ENCODE data around the gene ENGASE. TPM values are rescaled to one million over a fixed set of nuclear protein-coding genes. Genes with fewer than 3 reads are reported as not detected.

The ENGASE gene
- total and polyA plus RNA-seq, 7 donors, result 7.5 to 80.8 (median 26.7) TPM

DNA sequence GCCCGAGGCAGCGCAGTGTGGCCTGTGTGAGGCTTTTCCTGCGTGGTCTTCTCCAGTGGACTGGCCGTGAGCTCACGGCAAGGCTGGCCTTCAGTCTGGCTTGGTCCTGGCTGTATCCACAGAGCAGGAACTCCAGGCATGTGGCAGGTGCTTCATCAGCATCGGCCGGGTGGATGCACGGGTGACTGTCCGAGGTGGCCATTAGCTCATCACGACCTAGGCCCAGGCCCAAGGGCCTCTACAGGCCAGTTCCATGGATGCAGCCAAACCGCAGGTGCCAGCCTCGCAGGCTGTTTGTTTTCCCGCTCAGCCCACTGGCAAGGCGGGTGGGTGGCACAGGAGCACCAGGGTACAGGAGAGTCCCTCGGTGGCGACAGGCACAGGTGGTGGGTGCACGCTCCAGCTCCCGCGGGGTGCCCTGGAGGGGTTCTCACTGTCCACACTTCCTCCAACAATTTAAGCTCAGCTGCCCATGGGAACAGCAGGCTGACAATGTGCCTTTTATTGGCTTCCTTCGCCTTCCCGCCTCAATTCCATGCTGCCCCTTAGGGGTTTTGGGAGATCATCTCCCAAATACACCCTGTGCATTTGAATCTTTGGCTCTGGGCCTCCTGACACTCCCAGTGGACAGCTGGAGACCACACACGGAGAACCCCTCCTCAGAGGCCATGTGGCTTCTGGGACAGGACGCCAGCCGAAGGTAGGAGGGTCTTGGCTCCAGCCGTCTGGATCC is 33.0 kb downstream of the ENGASE start:
- intact Hi-C loops (cut with DNase I), result no loop called here
- H3K4me3 ChIP-seq, result no peak overlapping the region
- no peaks in the 10 kb centered on the region for H3K4me1 ChIP-seq
- no peaks in the 10 kb centered on the region for H3K9me3 ChIP-seq
- ATAC-seq (no peak), DNase-seq (no peak)
- peaks cover 0 to 35% (median 4%) of the 10 kb centered on the region in 3 donors for H3K27me3 ChIP-seq (ENCODE audit: insufficient read depth in 3 of 3, low read length in 2 of 3)
- H3K36me3 ChIP-seq (ENCODE audit: insufficient read depth in 1 of 2, low read depth in 1 of 2), result no peaks in the 10 kb centered on the region
- 69 to 83% (median 69%) methylated on average over 22 to 25 of the region's 25 CpGs for WGBS, 3 donors
- H3K27ac ChIP-seq, result no peak overlapping the region
- TF ChIP-seq, protein P1, sequence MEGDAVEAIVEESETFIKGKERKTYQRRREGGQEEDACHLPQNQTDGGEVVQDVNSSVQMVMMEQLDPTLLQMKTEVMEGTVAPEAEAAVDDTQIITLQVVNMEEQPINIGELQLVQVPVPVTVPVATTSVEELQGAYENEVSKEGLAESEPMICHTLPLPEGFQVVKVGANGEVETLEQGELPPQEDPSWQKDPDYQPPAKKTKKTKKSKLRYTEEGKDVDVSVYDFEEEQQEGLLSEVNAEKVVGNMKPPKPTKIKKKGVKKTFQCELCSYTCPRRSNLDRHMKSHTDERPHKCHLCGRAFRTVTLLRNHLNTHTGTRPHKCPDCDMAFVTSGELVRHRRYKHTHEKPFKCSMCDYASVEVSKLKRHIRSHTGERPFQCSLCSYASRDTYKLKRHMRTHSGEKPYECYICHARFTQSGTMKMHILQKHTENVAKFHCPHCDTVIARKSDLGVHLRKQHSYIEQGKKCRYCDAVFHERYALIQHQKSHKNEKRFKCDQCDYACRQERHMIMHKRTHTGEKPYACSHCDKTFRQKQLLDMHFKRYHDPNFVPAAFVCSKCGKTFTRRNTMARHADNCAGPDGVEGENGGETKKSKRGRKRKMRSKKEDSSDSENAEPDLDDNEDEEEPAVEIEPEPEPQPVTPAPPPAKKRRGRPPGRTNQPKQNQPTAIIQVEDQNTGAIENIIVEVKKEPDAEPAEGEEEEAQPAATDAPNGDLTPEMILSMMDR (IDR thresholded peaks at IDR 0.05), result no peak

DNA sequence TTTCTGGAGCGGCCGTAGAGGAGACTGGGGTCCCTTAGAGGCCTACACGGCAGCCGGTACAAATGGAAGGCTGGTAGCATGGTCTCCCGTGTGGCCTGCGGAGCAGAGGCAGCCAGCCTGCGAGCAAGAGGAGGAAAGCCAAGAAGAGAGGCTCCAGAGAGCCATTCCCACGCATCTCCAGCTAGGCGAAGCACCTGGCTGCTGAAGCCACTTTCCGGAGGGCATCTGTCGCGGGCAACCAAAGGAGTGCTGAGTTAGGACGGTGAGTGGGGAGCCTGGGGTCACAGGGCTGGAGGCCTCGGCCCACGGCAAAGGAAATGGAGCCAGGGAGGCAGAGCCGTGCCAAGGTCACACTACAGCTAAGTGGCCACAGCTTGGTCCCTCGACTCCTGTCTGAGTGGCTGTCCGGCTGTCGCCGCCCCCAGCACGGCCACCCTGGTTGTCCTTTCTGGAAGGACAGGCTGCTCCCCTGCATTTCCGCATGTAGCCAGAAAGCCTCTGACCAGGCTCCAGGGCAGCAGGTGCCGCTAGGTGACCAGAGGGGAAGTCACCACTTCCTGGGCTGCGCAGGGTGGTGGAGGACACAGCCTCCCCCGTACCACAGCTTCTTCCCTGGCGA is 33.7 kb downstream of the ENGASE start:
- Histone ChIP-seq H3K9me3 (no peaks in the 10 kb centered on the region), H3K4me1 (no peaks in the 10 kb centered on the region), H3K27ac (no peak overlapping the region), H3K36me3 (ENCODE audit: insufficient read depth in 1 of 2, low read depth in 1 of 2) (no peaks in the 10 kb centered on the region), H3K4me3 (no peak overlapping the region), H3K27me3 (ENCODE audit: insufficient read depth in 3 of 3, low read length in 2 of 3) (peaks cover 0 to 28% (median 4%) of the 10 kb centered on the region in 3 donors)
- TF ChIP-seq, protein P1 (IDR thresholded peaks at IDR 0.05), result no peak
- ATAC-seq (no peak), DNase-seq (no peak)
- intact Hi-C loops (cut with DNase I), result no loop called here
- 46 to 63% (median 55%) methylated on average over 26 of the region's 26 CpGs for WGBS, 3 donors

DNA sequence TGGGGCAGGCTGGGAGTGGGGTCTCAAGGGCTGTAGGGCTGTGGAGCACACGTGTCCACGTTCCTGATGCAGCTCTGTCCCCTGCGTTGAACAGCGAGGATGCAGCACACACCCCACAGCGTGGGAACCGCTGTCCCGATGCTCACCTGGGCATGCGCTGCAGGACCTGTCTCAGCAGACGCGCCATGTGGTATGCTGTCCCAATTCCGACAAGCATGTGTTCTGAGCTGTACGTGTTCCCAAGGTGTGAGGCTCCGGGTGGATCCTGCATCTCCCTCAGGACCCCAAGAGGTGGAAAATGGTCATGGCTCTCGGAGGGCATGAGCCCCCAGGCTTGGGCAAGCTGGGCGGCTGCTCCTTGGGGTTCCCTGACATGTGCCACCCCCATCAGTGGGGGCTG is 34.2 kb downstream of the ENGASE start:
- TF ChIP-seq, protein P1 (IDR thresholded peaks at IDR 0.05), result no peak
- intact Hi-C loops (cut with DNase I), result no loop called here

DNA sequence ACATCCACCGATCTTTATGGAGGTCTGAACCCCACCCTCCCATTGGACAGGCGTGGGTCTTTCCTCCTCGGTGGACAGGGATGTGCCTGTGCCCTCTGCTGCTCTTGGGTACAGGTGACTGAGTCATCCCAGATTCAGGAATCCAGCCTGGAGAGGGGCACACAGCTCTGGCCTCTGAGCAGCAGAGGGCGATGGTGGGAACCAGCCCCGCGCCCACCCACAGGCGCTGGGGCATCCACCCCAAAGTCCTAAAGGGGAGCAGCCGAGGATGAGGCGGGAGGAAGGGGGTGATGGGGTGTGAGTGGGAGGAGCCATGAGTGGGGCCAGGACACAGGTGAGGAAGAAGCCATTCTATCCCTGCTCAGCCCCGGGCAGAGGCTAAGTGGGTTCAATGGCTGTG is 35.0 kb downstream of the ENGASE start:
- intact Hi-C loops (cut with DNase I), result no loop called here
- TF ChIP-seq, protein P1 (IDR thresholded peaks at IDR 0.05), result no peak
- no peak overlapping the region for H3K4me3 ChIP-seq
- H3K27me3 ChIP-seq (ENCODE audit: insufficient read depth in 3 of 3, low read length in 2 of 3), result peaks cover 0 to 17% (median 4%) of the 10 kb centered on the region in 3 donors
- no peaks in the 10 kb centered on the region for H3K9me3 ChIP-seq
- H3K4me1 ChIP-seq, result peaks cover 3% of the 10 kb centered on the region
- ATAC-seq, result no peak
- WGBS, 3 donors, result 41 to 51% (median 49%) methylated on average over 10 of the region's 10 CpGs
- no peaks in the 10 kb centered on the region for H3K36me3 ChIP-seq (ENCODE audit: insufficient read depth in 1 of 2, low read depth in 1 of 2)
- no peak for DNase-seq
- H3K27ac ChIP-seq, result no peak overlapping the region

More for the DNA sequence above, 34.2 kb downstream of the ENGASE start:
- Histone ChIP-seq H3K27ac (no peak overlapping the region), H3K4me1 (no peaks in the 10 kb centered on the region), H3K27me3 (ENCODE audit: insufficient read depth in 3 of 3, low read length in 2 of 3) (peaks cover 0 to 24% (median 4%) of the 10 kb centered on the region in 3 donors), H3K36me3 (ENCODE audit: insufficient read depth in 1 of 2, low read depth in 1 of 2) (no peaks in the 10 kb centered on the region), H3K4me3 (no peak overlapping the region), H3K9me3 (no peaks in the 10 kb centered on the region)
- ATAC-seq (no peak), DNase-seq (no peak)
- WGBS, 3 donors, result 78 to 85% (median 85%) methylated on average over 15 of the region's 15 CpGs

All from psoas muscle (tissue), 8 donors.